ENCODE results near the gene NPFFR1.
A peak's percentile ranks its signal among the peaks of the same experiment; 100 is the strongest.

The NPFFR1 gene

DNA sequence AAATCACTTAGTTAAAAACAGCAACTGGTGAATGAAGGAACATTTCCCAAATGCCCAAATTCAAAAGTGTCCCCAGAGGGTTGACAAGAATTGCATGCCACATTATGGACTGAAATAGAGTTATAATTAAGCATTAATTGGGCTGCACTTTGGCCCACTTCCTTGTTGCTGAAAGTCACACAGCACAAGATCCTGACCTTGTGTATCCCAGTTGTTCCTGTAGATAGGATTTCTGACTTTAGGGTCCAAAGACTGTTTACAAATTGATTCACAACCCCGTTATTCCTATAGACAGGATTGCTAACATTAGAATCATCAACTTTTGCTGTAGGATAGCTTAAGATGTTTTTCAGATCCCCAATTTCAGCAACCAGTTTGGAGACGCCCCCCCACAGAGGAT lies 31.5 kb upstream of the NPFFR1 start:
- DNase-seq, result no peak

DNA sequence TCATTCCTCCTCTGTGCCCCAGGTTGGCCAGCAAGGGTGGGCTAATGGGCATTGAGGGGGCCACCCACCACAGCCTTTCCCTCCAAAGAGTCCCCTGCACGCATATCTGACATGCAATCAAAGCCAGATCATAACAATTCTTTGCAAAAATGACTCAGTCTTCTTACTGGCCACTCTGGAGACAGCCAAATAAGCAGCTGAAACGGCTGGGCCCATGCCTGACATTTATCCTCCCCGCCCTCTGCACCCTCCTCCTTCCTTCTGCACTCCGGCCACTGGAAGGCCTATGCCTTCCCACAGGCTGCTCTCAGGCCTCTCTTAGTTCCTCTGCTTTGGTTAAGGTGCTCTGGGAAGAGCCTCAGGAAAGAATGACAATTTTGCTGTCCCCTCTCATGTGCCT lies 29.2 kb upstream of the NPFFR1 start:
- DNase-seq, result no peak

GRCh38 chr10:70312249-70312648 lies 28.4 kb upstream of the NPFFR1 start:
- no peak for DNase-seq

DNA sequence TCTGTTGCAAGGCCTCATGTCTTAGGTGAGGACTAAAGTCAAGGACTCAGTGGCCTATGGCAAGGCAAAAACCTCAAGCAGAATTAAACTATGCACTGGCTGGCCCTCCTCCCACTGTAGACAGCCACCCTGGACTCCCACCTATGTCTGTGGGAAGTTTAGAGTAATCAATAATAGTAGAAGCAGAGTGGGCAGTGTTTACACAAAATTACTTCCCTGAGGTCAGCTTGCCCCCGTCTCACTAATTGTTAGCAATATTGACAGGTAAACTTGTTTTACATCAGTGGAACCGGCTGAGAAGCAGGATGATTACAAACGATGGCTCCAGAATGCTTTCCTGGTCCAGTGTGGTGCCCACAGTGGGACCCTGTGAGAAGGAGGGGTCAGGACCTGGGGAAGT lies 27.9 kb upstream of the NPFFR1 start:
- no peak for DNase-seq

- DNase-seq, result no peak
These were observed 25.9 kb upstream of the NPFFR1 start for GRCh38 chr10:70309661-70310060.

GRCh38 chr10:70308121-70309060 lies 24.6 kb upstream of the NPFFR1 start:
- no peak for DNase-seq

DNA sequence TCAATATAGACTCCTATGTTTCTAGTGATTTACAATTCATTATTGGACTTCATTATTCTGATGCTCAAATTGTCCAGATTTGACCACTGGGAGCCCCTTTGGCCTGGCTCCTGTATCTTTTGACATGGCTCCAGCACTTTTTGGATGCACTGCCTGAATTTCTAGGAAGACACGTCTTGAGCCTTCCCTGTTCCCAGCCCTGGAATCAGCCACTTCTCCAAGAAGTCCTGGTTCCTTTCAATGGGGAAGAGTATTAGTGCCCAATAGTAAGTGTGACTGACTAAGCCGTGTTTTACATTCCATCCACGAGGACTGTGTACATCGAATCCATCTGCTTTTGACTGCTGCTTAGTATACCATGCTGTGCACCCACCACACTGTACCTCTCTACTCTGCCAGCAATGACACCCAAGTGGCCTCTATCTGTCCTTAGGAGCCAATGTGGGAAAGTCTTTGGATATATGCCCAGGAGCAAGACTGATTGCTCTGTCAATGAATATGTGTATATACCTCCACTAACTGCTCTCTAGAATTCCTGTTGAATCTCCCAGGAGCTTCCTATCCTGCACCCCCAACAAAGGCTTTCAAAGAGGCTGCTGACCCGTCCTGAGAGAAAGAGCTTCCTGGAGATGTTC lies 23.2 kb upstream of the NPFFR1 start:
- no peak for DNase-seq

DNA sequence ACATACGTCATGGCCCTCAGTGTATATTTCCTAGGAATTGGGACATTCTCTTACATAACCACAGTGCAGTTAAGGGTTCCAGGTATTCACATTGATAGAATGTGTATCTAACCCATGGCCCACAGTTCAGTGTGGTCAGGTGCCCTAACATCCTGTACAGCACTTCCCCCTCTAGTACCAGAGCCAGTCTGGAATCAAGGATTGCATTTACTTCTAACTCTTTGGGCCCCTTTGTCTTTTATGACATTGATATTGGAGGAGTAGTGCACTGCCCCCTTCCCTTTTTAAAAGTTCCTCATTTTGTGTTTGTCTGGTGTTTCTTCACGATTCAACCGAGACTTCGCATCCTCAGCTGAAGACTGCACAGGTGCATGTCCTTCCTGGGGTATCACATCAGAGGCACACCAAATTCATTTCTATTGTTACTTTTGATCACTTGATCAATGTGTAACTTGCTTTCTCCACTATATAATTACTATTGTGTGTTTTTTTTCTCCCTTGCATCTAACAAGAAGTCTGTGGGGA lies 22.4 kb upstream of the NPFFR1 start:
- DNase-seq, result no peak

DNA sequence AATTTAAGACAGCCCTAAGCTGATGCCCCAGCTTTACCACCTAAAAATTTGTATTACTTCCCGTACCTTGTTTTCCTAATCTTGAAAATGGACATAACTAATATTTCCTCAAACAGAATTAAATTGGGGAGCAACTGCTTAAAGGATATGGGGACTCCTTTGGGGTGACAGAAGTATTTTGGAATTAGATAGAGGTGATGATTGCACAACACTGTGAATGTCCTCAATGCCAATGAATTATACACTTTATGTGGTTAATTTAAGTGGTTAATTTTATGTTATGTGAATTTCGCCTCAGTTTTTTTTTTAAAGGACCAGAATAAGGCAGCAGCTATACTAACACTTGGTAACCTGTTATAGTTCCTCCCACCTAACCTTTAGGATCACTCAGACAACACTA lies 19.9 kb upstream of the NPFFR1 start:
- DNase-seq, result no peak

GRCh38 chr10:70302292-70302691 lies 18.5 kb upstream of the NPFFR1 start:
- no peak for DNase-seq

DNA sequence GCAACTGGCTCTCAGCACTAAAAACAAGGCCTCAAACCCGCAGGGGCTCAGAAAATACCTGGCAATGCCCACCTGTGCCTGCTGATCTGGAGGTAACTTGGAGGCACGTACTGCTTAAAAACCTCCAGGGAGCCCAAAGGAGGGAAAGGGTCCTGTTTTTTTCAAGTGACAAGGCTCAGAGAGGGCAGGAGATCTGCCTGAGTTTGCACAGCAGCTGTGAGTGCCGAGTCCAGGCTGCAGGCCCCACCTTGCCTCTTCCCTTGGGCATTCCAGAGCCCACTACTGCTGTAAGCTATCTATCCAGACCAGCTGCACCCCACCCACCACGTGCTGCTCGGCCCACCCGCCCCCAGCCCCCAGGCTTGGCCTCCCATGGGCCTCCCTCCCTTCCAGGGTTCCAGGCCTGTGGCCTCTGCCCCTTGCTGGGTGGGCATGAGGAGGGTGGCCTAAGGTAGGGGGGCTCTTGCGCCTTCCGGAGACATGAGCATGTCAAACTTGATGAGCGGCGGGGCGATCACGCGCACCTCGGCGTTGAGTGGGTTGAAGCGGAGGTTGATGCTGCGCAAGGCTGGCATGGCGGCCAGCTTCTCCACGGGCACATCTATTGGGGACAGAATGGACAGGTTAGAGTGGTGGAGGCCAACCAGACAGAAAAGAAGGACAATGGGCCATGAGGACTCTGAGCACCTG lies 17.2 kb upstream of the NPFFR1 start:
- DNase-seq, result no peak

DNA sequence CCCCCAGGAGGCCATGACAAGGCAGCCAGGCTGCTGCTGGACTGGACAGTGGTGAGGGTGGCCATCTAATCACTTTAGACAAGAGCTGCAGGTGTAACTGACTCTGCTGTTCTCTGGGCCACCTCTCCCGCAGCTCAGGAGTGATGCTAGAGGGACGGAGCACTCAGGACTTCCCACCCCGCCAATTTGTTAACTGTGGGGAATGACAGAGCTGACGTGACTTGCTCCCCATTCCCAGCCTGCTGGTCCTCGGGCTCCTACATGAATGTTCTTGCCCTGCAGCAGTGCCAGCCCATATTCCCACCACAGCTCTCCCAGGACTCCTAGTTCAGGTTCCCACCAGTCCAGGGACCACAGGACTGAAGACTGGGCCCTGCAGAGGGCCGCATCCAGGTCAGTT lies 16.7 kb upstream of the NPFFR1 start:
- DNase-seq, result no peak

GRCh38 chr10:70299876-70300275 lies 16.1 kb upstream of the NPFFR1 start:
- no peak for DNase-seq

- DNase-seq, result no peak
These were observed 14.6 kb upstream of the NPFFR1 start for GRCh38 chr10:70298393-70298792.

DNA sequence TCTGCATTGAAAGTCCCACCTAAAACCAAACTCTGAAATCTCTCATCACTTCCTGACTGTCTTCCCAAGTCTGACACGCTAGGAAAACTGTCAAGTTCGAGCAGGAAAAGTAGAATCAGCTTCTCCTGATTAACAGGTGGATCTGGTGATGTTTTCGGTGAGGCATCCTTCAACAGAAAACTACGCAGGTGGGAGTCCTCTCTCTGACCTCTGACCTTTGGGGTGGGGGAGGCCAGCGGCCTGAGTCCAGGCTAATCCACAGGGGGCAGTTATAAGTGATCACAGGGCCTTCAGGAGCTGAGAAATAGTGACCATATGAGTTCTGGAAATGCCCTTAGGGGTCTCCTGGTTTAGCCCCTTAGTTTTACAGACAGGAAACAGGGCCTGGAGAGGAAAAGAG lies 13.4 kb upstream of the NPFFR1 start:
- DNase-seq, result no peak

DNA sequence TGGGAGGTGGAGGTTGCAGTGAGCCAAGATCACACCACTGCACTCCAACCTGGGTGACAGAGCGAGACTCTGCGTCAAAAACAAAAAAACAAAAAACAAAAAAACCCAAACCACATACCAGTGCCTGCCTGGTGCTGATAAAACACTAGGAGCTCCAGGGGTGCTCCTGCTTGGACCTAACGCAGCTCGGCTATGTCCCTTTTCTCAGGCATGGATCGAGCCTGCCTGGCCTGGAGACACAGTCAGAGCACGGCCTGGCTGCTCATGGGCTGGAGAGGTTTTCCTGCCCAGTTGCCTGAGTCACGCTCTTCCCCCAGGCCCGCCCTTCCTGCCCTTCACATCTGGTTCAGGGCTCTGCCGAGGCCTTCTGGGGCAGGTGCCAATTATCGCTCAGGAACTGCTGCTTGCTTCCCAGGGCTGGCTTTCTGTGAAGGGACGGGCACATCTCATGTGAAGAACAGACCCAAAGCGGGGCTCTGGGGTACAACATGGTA lies 12.6 kb upstream of the NPFFR1 start:
- DNase-seq, result peak; percentile 51

DNA sequence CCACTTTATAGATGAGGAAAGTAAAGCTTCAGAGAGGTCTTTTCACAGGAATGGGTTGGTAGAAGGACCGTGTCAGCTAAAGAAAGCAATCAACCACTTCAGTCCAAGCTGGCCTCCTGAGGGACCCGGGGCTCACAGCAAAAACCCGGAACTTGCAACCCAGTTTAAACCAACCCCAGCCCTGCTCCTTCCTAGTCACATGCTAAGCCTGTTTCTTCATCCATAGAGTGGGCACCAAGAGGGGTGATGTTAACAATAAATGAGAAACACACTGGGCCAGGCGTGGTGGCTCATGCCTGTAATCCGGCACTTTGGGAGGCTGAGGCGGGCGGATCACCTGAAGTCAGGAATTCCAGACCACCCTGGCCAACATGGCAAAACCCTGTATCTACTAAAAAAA lies 12.1 kb upstream of the NPFFR1 start:
- DNase-seq, result no peak

GRCh38 chr10:70295321-70295720 lies 11.5 kb upstream of the NPFFR1 start:
- DNase-seq, result no peak

DNA sequence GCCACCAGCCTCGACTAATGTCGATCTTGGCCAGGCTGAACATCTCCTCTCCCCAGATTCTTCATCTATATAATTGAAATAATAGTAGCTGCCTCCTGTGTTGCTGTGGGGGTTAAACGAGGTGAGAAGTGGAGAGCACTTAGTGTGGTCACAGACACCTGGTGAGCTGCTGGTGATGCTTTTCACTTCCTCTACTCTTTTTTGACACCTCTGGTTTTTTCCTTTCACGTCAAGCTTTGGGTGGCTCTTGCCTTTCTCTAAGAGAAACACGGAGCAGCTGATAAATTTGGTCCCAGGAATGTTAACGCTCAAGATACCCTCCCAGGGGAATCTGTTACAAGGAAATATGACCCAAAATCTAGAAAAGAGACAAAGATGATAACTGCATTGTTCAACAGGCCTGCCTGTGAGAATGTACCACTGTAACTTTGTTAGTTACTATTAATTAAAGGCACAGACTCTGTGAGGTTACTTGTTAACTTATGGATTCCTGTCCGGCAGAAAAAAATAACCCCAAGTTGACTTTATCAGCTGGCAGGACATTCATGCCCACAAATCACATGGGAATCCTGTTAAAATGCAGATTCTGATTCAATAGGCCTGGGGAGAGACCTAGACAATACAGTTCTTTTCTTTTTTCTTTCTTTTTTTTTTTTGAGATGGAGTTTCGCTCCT lies 9.5 kb upstream of the NPFFR1 start:
- DNase-seq, result no peak

DNA sequence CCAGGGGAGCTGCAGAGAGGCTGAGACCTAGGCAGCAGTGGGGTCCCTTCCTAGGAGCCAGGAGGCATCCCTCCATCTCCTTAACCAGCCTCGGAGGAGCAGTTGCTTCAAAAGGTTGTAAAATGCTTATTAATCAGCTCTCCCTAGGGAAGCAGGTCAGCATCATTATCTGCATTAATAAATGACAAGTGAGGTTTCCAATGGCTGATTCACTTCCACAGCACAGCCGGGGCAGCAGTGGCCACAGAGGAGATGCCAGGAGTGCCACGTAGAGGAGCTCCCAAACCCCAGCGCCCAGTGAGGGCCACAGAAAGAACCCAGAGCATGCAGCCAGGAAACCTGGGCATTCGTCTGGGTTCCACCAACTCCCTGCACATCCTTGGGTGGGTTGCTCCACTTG lies 8.2 kb upstream of the NPFFR1 start:
- DNase-seq, result no peak

DNA sequence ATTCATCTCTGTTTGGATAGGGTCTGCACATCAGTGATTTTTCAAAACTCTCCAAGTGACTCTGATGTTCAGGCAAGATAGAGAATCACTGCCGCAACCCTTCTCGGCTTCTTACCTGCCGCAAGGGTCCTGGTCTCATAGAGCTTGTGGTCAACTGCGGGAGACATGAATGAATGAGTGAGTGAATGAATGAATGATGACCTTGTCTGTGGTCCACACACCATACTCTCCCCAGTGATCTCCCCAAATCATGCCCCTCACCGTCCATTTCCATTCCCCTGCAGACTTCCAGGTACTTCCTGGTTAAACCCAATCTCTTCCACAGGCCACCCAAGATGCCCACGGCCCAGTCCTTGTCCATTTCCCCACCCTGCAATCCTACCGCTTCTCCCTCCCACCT lies 5.9 kb upstream of the NPFFR1 start:
- DNase-seq, result no peak

- no peak for DNase-seq
These were observed 2.8 kb upstream of the NPFFR1 start for GRCh38 chr10:70286616-70287015.

DNA sequence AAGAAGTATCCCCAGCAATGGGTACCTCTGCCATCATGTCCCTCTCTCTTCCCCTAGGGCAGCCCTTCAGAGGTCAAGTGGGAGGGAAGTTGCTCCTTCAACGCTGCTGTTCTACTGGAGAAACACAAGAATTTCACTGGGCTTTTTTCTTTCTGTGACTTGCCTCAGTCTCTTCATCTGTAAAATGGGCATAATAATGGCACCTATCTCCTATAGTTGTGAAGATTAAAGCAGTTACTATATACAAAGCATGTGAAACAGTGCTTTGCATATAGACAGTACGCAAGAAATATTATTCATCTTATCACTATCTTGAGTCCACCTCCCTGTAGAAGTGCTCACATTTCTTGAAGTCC lies 1.6 kb upstream of the NPFFR1 start:
- no peak for DNase-seq
